ENCODE data around the gene GIPR. TPM values are rescaled to one million over a fixed set of nuclear protein-coding genes. Genes with fewer than 3 reads are reported as not detected.

GIPR gene
- total and polyA plus RNA-seq, 10 of the 15 experiments (the other 5 are each of a cell fraction or from before 2014, with no cell fraction given): 1.7 to 26.3 (median 13.7) TPM

DNA sequence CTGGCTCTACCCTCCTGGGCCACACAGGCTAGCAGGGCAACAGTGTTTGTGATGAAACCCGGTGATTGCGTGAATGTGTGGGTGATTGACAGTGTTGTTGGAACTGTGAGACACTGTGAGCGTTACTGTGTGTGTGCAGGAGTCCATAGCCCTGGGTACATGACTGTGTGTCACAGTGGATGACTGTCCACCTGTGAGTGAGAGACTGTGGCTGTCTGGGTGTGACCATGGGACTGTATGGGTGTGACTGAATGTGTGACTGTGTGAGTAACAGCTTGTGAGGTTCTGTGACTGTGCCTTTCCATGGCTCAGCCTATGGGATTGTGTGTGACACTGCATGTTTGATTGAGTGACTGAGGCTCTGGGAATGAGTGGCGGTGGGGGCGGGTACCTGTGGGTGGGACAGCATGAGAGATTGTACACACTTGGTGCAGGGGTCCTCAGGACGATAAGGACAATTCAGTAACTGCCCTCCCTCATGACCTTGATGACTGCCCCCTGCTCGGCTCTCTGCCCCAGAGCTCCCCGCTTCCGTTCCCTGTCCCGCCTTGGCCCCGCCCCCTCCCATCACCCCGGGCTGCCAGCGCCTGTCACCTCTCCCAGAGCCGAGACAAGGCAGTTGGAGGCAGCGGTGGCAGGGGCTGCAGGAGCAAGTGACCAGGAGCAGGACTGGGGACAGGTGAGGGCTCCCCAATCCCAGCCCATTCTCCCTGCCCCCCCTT lies at the start of gene GIPR (continued):
- TF ChIP-seq, protein P1, sequence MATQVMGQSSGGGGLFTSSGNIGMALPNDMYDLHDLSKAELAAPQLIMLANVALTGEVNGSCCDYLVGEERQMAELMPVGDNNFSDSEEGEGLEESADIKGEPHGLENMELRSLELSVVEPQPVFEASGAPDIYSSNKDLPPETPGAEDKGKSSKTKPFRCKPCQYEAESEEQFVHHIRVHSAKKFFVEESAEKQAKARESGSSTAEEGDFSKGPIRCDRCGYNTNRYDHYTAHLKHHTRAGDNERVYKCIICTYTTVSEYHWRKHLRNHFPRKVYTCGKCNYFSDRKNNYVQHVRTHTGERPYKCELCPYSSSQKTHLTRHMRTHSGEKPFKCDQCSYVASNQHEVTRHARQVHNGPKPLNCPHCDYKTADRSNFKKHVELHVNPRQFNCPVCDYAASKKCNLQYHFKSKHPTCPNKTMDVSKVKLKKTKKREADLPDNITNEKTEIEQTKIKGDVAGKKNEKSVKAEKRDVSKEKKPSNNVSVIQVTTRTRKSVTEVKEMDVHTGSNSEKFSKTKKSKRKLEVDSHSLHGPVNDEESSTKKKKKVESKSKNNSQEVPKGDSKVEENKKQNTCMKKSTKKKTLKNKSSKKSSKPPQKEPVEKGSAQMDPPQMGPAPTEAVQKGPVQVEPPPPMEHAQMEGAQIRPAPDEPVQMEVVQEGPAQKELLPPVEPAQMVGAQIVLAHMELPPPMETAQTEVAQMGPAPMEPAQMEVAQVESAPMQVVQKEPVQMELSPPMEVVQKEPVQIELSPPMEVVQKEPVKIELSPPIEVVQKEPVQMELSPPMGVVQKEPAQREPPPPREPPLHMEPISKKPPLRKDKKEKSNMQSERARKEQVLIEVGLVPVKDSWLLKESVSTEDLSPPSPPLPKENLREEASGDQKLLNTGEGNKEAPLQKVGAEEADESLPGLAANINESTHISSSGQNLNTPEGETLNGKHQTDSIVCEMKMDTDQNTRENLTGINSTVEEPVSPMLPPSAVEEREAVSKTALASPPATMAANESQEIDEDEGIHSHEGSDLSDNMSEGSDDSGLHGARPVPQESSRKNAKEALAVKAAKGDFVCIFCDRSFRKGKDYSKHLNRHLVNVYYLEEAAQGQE (IDR thresholded peaks at IDR 0.05; ENCODE audit: low read depth, low read length): no peak
- TF ChIP-seq NR2F1 (conservative IDR thresholded peaks at IDR 0.05) (peak; percentile 44), ASH2L (IDR thresholded peaks at IDR 0.05; ENCODE audit: borderline replicate concordance, low read depth) (no peak), TBL1XR1 (IDR thresholded peaks at IDR 0.05; ENCODE audit: low read depth, low read length) (no peak), SMARCA5 (IDR thresholded peaks at IDR 0.05) (peak; percentile 18; the same call in 1 of the 2 replicates), HDGF (IDR thresholded peaks at IDR 0.05) (peak; percentile 77; the same call in 1 of the 2 replicates), KDM1A (IDR thresholded peaks at IDR 0.05; ENCODE audit: borderline replicate concordance) (no peak), POLR2AphosphoS5 (IDR thresholded peaks at IDR 0.05; ENCODE audit: low read length) (peak; percentile 53; the same call in 1 of the 2 replicates), GABPA (IDR thresholded peaks at IDR 0.05; ENCODE audit: low read depth) (no peak), TAF1 (IDR thresholded peaks at IDR 0.05; ENCODE audit: borderline replicate concordance, low read depth, low read length) (0 out of 2 replicates have a peak, but pooled peaks have one; percentile 4), TCF3 (IDR thresholded peaks at IDR 0.05; ENCODE audit: borderline replicate concordance, insufficient read depth, low read depth, low read length) (peak; percentile 63; the same call in 1 of the 2 replicates), GATAD2B (conservative IDR thresholded peaks at IDR 0.05; ENCODE audit: low read depth) (no peak), FOS (IDR thresholded peaks at IDR 0.05; ENCODE audit: borderline replicate concordance, extremely low read depth, insufficient read length) (no peak)
- TF ChIP-seq, protein P2, sequence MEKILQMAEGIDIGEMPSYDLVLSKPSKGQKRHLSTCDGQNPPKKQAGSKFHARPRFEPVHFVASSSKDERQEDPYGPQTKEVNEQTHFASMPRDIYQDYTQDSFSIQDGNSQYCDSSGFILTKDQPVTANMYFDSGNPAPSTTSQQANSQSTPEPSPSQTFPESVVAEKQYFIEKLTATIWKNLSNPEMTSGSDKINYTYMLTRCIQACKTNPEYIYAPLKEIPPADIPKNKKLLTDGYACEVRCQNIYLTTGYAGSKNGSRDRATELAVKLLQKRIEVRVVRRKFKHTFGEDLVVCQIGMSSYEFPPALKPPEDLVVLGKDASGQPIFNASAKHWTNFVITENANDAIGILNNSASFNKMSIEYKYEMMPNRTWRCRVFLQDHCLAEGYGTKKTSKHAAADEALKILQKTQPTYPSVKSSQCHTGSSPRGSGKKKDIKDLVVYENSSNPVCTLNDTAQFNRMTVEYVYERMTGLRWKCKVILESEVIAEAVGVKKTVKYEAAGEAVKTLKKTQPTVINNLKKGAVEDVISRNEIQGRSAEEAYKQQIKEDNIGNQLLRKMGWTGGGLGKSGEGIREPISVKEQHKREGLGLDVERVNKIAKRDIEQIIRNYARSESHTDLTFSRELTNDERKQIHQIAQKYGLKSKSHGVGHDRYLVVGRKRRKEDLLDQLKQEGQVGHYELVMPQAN (conservative IDR thresholded peaks at IDR 0.05): peak; percentile 7; the same call in 1 of the 2 replicates
- TF ChIP-seq, protein P3, sequence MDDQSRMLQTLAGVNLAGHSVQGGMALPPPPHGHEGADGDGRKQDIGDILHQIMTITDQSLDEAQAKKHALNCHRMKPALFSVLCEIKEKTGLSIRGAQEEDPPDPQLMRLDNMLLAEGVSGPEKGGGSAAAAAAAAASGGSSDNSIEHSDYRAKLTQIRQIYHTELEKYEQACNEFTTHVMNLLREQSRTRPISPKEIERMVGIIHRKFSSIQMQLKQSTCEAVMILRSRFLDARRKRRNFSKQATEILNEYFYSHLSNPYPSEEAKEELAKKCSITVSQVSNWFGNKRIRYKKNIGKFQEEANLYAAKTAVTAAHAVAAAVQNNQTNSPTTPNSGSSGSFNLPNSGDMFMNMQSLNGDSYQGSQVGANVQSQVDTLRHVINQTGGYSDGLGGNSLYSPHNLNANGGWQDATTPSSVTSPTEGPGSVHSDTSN (IDR thresholded peaks at IDR 0.05; ENCODE audit: insufficient replicate concordance, low read depth, low read length): peak; percentile 76
- TF ChIP-seq, protein P4, sequence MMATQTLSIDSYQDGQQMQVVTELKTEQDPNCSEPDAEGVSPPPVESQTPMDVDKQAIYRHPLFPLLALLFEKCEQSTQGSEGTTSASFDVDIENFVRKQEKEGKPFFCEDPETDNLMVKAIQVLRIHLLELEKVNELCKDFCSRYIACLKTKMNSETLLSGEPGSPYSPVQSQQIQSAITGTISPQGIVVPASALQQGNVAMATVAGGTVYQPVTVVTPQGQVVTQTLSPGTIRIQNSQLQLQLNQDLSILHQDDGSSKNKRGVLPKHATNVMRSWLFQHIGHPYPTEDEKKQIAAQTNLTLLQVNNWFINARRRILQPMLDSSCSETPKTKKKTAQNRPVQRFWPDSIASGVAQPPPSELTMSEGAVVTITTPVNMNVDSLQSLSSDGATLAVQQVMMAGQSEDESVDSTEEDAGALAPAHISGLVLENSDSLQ (IDR thresholded peaks at IDR 0.05): peak; percentile 84
- TF ChIP-seq, protein P5, sequence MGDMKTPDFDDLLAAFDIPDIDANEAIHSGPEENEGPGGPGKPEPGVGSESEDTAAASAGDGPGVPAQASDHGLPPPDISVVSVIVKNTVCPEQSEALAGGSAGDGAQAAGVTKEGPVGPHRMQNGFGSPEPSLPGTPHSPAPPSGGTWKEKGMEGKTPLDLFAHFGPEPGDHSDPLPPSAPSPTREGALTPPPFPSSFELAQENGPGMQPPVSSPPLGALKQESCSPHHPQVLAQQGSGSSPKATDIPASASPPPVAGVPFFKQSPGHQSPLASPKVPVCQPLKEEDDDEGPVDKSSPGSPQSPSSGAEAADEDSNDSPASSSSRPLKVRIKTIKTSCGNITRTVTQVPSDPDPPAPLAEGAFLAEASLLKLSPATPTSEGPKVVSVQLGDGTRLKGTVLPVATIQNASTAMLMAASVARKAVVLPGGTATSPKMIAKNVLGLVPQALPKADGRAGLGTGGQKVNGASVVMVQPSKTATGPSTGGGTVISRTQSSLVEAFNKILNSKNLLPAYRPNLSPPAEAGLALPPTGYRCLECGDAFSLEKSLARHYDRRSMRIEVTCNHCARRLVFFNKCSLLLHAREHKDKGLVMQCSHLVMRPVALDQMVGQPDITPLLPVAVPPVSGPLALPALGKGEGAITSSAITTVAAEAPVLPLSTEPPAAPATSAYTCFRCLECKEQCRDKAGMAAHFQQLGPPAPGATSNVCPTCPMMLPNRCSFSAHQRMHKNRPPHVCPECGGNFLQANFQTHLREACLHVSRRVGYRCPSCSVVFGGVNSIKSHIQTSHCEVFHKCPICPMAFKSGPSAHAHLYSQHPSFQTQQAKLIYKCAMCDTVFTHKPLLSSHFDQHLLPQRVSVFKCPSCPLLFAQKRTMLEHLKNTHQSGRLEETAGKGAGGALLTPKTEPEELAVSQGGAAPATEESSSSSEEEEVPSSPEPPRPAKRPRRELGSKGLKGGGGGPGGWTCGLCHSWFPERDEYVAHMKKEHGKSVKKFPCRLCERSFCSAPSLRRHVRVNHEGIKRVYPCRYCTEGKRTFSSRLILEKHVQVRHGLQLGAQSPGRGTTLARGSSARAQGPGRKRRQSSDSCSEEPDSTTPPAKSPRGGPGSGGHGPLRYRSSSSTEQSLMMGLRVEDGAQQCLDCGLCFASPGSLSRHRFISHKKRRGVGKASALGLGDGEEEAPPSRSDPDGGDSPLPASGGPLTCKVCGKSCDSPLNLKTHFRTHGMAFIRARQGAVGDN (IDR thresholded peaks at IDR 0.05): peak; percentile 29; the same call in 1 of the 2 replicates
